SK-N-SH (cell line): ENCODE measurements around the gene IDI2. TPM values are rescaled to one million over a fixed set of nuclear protein-coding genes. Genes with fewer than 3 reads are reported as not detected.

ENCODE experiments used
- CTCF ChIA-PET: fragments of 300-600, 350-600 bp; formaldehyde crosslinking; extraction: SDS; loops from one replicate; lab custom pipeline; 2021; lab: Yijun Ruan, JAX
- POLR2A ChIA-PET: fragments of 350-600 bp; sonication (Branson Sonifier 250); formaldehyde crosslinking; extraction: SDS; loops from one replicate; lab custom pipeline; 2020; ENCODE audit warnings: antibody characterized with exemption, inconsistent platforms; lab: Yijun Ruan, JAX
- DNase-seq: peaks from one replicate; pipeline ENCODE4 v3.0.0; 2012
- H2AFZ ChIP-seq: fragments of 200-600 bp; sonication (generic); 2 replicates; pipeline ENCODE4 v1.8.1; 2016; ENCODE audit warnings: antibody characterized with exemption, mild to moderate bottlenecking, low read depth
- H3F3A ChIP-seq: fragments of 200-600 bp; sonication (generic); replicated peaks from 2 replicates; pipeline ENCODE3; 2016; ENCODE audit warnings: antibody characterized with exemption, mild to moderate bottlenecking; ENCODE audit not compliant: insufficient read depth
- H3K27ac ChIP-seq, 2 experiments: fragments of 200-500 bp in 1 of 2; fragments of 200-600 bp in 1 of 2; sonication (Bioruptor generic) in 1 of 2; sonication (generic), shearing (Covaris generic) in 1 of 2; 2 replicates each; pipeline versions ENCODE4 v1.5.1 to v1.6.1; 2014 to 2016; ENCODE audit warnings: low read depth in 2 of 2, inconsistent platforms in 1 of 2, low read length in 1 of 2, mild to moderate bottlenecking in 1 of 2, mixed read lengths in 1 of 2
- H3K27me3 ChIP-seq: fragments of 200-600 bp; sonication (generic), shearing (Covaris generic); 2 replicates; pipeline ENCODE4 v1.6.1; 2016; ENCODE audit warnings: mixed run types; ENCODE audit not compliant: insufficient read depth
- H3K36me3 ChIP-seq, 2 experiments: fragments of 200-500 bp in 1 of 2; fragments of 200-600 bp in 1 of 2; sonication (Bioruptor generic) in 1 of 2; sonication (generic) in 1 of 2; replicated peaks in 1 of 2; 2 replicates each; pipeline versions ENCODE3 to v1.5.1; 2014 to 2016; ENCODE audit warnings: low read length in 1 of 2, mild to moderate bottlenecking in 1 of 2; ENCODE audit not compliant: insufficient read depth in 2 of 2, control insufficient read depth in 1 of 2
- H3K4me1 ChIP-seq, 2 experiments: fragments of 200-500 bp in 1 of 2; fragments of 200-600 bp in 1 of 2; sonication (Bioruptor generic) in 1 of 2; sonication (generic), shearing (Covaris generic) in 1 of 2; 2 replicates each; pipeline versions ENCODE4 v1.5.1 to v1.6.1; 2014 to 2016; ENCODE audit warnings: low read depth in 1 of 2, low read length in 1 of 2, mixed run types in 1 of 2; ENCODE audit not compliant: insufficient read depth in 2 of 2, control insufficient read depth in 1 of 2
- H3K4me2 ChIP-seq: fragments of 200-600 bp; sonication (generic), shearing (Covaris generic); 2 replicates; pipeline ENCODE4 v1.6.1; 2017; ENCODE audit warnings: mixed run types
- H3K4me3 ChIP-seq, 2 experiments: fragments of 200-500 bp in 1 of 2; fragments of 200-600 bp in 1 of 2; sonication (Bioruptor generic) in 1 of 2; sonication (generic), shearing (Covaris generic) in 1 of 2; 2 replicates each; pipeline versions ENCODE4 v1.5.1 to v1.8.1; 2014 to 2016; ENCODE audit warnings: low read depth in 2 of 2, inconsistent platforms in 1 of 2, low read length in 1 of 2, mild to moderate bottlenecking in 1 of 2, mixed read lengths in 1 of 2, moderate library complexity in 1 of 2
- H3K79me2 ChIP-seq: fragments of 200-600 bp; sonication (generic); 2 replicates; pipeline ENCODE4 v1.8.1; 2017; ENCODE audit warnings: mild to moderate bottlenecking; ENCODE audit not compliant: insufficient read depth
- H3K9ac ChIP-seq: fragments of 200-600 bp; sonication (generic); 2 replicates; pipeline ENCODE4 v1.6.1; 2017; ENCODE audit warnings: mixed run types
- H3K9me2 ChIP-seq: fragments of 200-600 bp; sonication (generic); 2 replicates; pipeline ENCODE4 v1.6.1; 2017; ENCODE audit warnings: mixed run types
- H3K9me3 ChIP-seq: fragments of 200-600 bp; sonication (generic); 2 replicates; pipeline ENCODE4 v1.6.1; 2017; ENCODE audit warnings: mixed run types, mild to moderate bottlenecking, moderate library complexity
- H4K20me1 ChIP-seq: fragments of 200-600 bp; sonication (generic); 2 replicates; pipeline ENCODE4 v1.6.1; 2017; ENCODE audit warnings: mild to moderate bottlenecking, mixed run types; ENCODE audit not compliant: insufficient read depth
- CTCF ChIP-seq: fragments of 200-600 bp; sonication (generic); IDR thresholded peaks from 2 replicates; pipeline ENCODE4 v1.6.1; 2017; ENCODE audit warnings: antibody characterized with exemption, mild to moderate bottlenecking, moderate library complexity
- NFIC ChIP-seq: IDR thresholded peaks from 2 replicates; pipeline ENCODE4 v1.4.0; 2012; ENCODE audit warnings: borderline replicate concordance
- POLR2AphosphoS5 ChIP-seq: IDR thresholded peaks from 2 replicates; pipeline ENCODE4 v1.6.1; 2012; ENCODE audit warnings: low read depth, low read length
- TCF12 ChIP-seq: IDR thresholded peaks from 2 replicates; pipeline ENCODE4 v1.4.0; 2012
- WGBS: methylation state at CpG from one replicate; pipeline ENCODE4 v1.1.6; 2017; ENCODE audit warnings: low lambda C conversion rate; 5-methylcytosine and 5-hydroxymethylcytosine counted together
- polyA plus RNA-seq, 3 experiments: library from polyadenylated mRNA; depleted of rRNA; stranded (reverse); fragments of >200 nt; gene quantifications; 2 replicates each; pipeline ENCODE4 v1.2.3, GENCODE V29; 2012

Gene IDI2
- polyA plus RNA-seq, 1 of the 3 experiments (the other 2 are of a cell fraction) = not detected

GRCh38 chr10:1061930-1062774 lies 36.5 kb upstream of the IDI2 start:
- peak; percentile 57 for TF ChIP-seq NFIC
- TF ChIP-seq TCF12 = no peak
- CTCF ChIA-PET = no interaction called here
- POLR2A ChIA-PET = no interaction called here
- Histone ChIP-seq H3F3A (no peaks in the 10 kb centered on the region), H3K9me2 (no peaks in the 10 kb centered on the region), H3K9me3 (no peaks in the 10 kb centered on the region), H4K20me1 (peaks cover 10% of the 10 kb centered on the region; the same call in 1 of the 2 replicates), H3K4me1 (peaks cover 0 to 7% of the 10 kb centered on the region in 2 experiments; a peak in 3 of 4 replicates), H3K27ac (no peak overlapping the region), H2AFZ (no peak overlapping the region), H3K36me3 (peaks cover 7 to 10% of the 10 kb centered on the region in 2 experiments), H3K9ac (no peak overlapping the region), H3K79me2 (peaks cover 83% of the 10 kb centered on the region), H3K27me3 (no peaks in the 10 kb centered on the region), H3K4me3 (no peak overlapping the region), H3K4me2 (no peak overlapping the region)
- DNase-seq = no peak
- WGBS = 96% methylated on average over 7 of the region's 7 CpGs

- POLR2A ChIA-PET = interaction anchor here (1.1 kb wide), 1 partner anchor 11 kb away, joined by 4 read pairs; the partner anchor contains the start of gene IDI1
- peaks cover 14% of the 10 kb centered on the region for H4K20me1 ChIP-seq
- 94% methylated on average over 6 of the region's 8 CpGs for WGBS
Measured at GRCh38 chr10:1059902-1060301, 34.2 kb upstream of the IDI2 start.

More at GRCh38 chr10:1059902-1060301, 34.2 kb upstream of the IDI2 start:
- Histone ChIP-seq H3K9me2 (no peaks in the 10 kb centered on the region), H3K9ac (no peak overlapping the region), H3K9me3 (no peaks in the 10 kb centered on the region), H3K4me3 (no peak overlapping the region), H3K4me2 (no peak overlapping the region), H3K36me3 (peaks cover 10% of the 10 kb centered on the region in 2 experiments), H3K79me2 (peaks cover 91% of the 10 kb centered on the region), H3K27me3 (no peaks in the 10 kb centered on the region), H3K4me1 (peaks cover 6 to 12% of the 10 kb centered on the region in 2 experiments; a peak in 3 of 4 replicates), H3F3A (peaks cover 7% of the 10 kb centered on the region), H2AFZ (no peak overlapping the region), H3K27ac (no peak overlapping the region)
- CTCF ChIA-PET = no interaction called here
- TF ChIP-seq CTCF (no peak), POLR2AphosphoS5 (no peak), NFIC (no peak)
- DNase-seq = no peak
